ENCODE measurements around the gene ZNRF4. TPM values are rescaled to one million over a fixed set of nuclear protein-coding genes. Genes with fewer than 3 reads are reported as not detected.

ZNRF4 gene
- total and polyA plus RNA-seq, 2 of the 8 experiments (the other 6 are each of a cell fraction or from before 2014, with no cell fraction given): not detected

DNA sequence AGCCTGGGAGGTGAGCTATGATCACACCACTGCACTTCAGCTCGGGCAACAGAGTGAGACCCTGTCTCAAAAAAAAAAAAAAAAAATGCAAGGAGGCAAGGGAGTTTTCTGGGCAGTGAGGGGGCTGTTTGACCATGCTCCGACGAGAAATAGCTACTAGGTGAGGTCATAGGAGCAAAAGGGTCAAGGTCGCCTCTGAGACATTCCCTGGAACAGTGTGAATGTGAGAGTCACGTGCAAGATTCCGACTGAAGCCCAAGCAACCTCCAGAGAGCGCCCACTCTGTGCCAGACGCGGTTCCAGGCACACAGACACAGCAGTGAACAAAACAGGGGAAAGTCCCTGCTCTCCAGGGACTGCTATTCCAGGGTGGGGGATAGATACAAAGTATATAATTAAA is 2.5 kb downstream of the ZNRF4 start:
- H3K14ac ChIP-seq (ENCODE audit: insufficient read length): no peak overlapping the region
- no peak overlapping the region for H3K27ac ChIP-seq (ENCODE audit: low read depth, low read length)
- no peak overlapping the region for H3K18ac ChIP-seq (ENCODE audit: extremely low read depth, low read length)
- H3K4ac ChIP-seq (replicated peaks; ENCODE audit: insufficient read length, low read depth, low read length): no peak overlapping the region
- peaks cover 2% of the 10 kb centered on the region; the same call in 1 of the 2 replicates for H3K23me2 ChIP-seq (ENCODE audit: low read depth, low read length)
- H3K36me3 ChIP-seq (ENCODE audit: control insufficient read depth in 2 of 4, insufficient read depth in 4 of 4, low read length in 3 of 4): no peaks in the 10 kb centered on the region
- H3K4me3 ChIP-seq (ENCODE audit: extremely low read depth in 1 of 4, insufficient read depth in 2 of 4, low read depth in 3 of 4, low read length in 4 of 4): no peak overlapping the region
- no peaks in the 10 kb centered on the region for H3K79me2 ChIP-seq (ENCODE audit: control insufficient read depth in 1 of 2, insufficient read depth in 2 of 2, low read length in 2 of 2)
- no peak overlapping the region for H3K4me2 ChIP-seq (ENCODE audit: insufficient read depth in 1 of 2, low read depth in 2 of 2, low read length in 2 of 2)
- POLR2A ChIA-PET (ENCODE audit: partially characterized antibody): interaction anchor here (1.1 to 1.2 kb wide), 2 partner anchors 13 to 17 kb away, joined by 3 read pairs; no protein-coding TSS in a partner anchor
- no peaks in the 10 kb centered on the region for H4K20me1 ChIP-seq (replicated peaks in 1 of 2; ENCODE audit: control insufficient read depth in 1 of 2, insufficient read depth in 2 of 2, low read length in 2 of 2)
- TF ChIP-seq EZH2 (IDR thresholded peaks at IDR 0.05; ENCODE audit: low read depth, low read length, severe bottlenecking) (no peak), KDM1A (IDR thresholded peaks at IDR 0.05; ENCODE audit: borderline replicate concordance, low read length) (no peak), BRCA1 (IDR thresholded peaks at IDR 0.05; ENCODE audit: low read depth, low read length) (no peak), KDM5A (IDR thresholded peaks at IDR 0.05; ENCODE audit: low read length) (no peak)
- 85% methylated on average over 9 of the region's 9 CpGs; no CpG with 5 or more reads in 1 of the 2 experiments for WGBS, 2 experiments (ENCODE audit: extremely low coverage in 1 of 2, insufficient coverage in 1 of 2, insufficient read length in 1 of 2, insufficient replicate concordance in 2 of 2, low coverage in 1 of 2, low lambda C conversion rate in 2 of 2, missing lambda C conversion rate in 1 of 2)
- 0 out of 4 replicates have a peak, but pooled peaks cover 2 to 3% of the 10 kb centered on the region in 2 experiments for H3K9me3 ChIP-seq (ENCODE audit: insufficient read depth in 2 of 2, low read depth in 1 of 2, low read length in 1 of 2)
- H3K79me1 ChIP-seq (ENCODE audit: low read depth, low read length): no peaks in the 10 kb centered on the region
- H4K5ac ChIP-seq (ENCODE audit: insufficient read length, low read depth, low read length): no peak overlapping the region
- no peak overlapping the region for H2AK5ac ChIP-seq (ENCODE audit: low read depth, low read length)
- no peak overlapping the region for H2BK12ac ChIP-seq (ENCODE audit: low read depth, low read length)
- no peak overlapping the region for H2AFZ ChIP-seq (ENCODE audit: low read length)
- H3K9ac ChIP-seq (replicated peaks in 1 of 4; ENCODE audit: extremely low read depth in 1 of 4, low read depth in 3 of 4, low read length in 3 of 4): no peak overlapping the region
- no peak overlapping the region for H4K91ac ChIP-seq (replicated peaks; ENCODE audit: insufficient read length, low read length)
- no peak overlapping the region for H2BK5ac ChIP-seq (ENCODE audit: low read depth, low read length)
- no peak for DNase-seq (ENCODE audit: low read depth in 1 of 2, low spot score in 2 of 2)
- no peak for FAIRE-seq
- H3K23ac ChIP-seq (ENCODE audit: insufficient read length): no peak overlapping the region
- H3K56ac ChIP-seq (replicated peaks; ENCODE audit: insufficient read length, low read depth, low read length): no peak overlapping the region
- H2BK120ac ChIP-seq (replicated peaks; ENCODE audit: low read depth, low read length): no peak overlapping the region
- H4K8ac ChIP-seq (ENCODE audit: extremely low read depth, insufficient read depth, low read length): no peak overlapping the region
- no peak overlapping the region for H2BK20ac ChIP-seq (ENCODE audit: low read length)
- CTCF ChIA-PET (ENCODE audit: partially characterized antibody): interaction anchor here (0.7 to 1.2 kb wide), 4 partner anchors 12 to 168 kb away, joined by 3 to 4 read pairs (median 3); no protein-coding TSS in a partner anchor
- no peak overlapping the region for H2BK15ac ChIP-seq (ENCODE audit: low read length)
- no peaks in the 10 kb centered on the region for H3K4me1 ChIP-seq (replicated peaks in 1 of 4; ENCODE audit: control insufficient read depth in 3 of 4, insufficient read depth in 4 of 4, low read length in 3 of 4)
- peaks cover 0 to 1% (median 0%) of the 10 kb centered on the region in 4 experiments; a peak in 3 of 7 replicates for H3K27me3 ChIP-seq (replicated peaks in 1 of 4; ENCODE audit: control insufficient read depth in 3 of 4, extremely low read depth in 1 of 4, insufficient read depth in 3 of 4, low read length in 3 of 4)
